Endodermal cell (in vitro differentiated cells): ENCODE data around the gene ARPC5. TPM values are rescaled to one million over a fixed set of nuclear protein-coding genes. Genes with fewer than 3 reads are reported as not detected.
"Not testable (repeated sequence)": the region's sequence is repeated elsewhere in the genome, so short reads cannot be mapped to it uniquely, and the experiment has no call there.

Experiments
- DNase-seq: peaks from one replicate; pipeline ENCODE4 v3.0.0-alpha.2; 2017
- H3K27ac ChIP-seq: 2 replicates; pipeline ENCODE4 v1.5.1; 2013; ENCODE audit warnings: mild to moderate bottlenecking, low read depth, low read length, moderate library complexity
- H3K27me3 ChIP-seq: 2 replicates; pipeline ENCODE4 v1.6.1; 2013; ENCODE audit warnings: mild to moderate bottlenecking, low read length, moderate library complexity; ENCODE audit not compliant: insufficient read depth, control insufficient read depth, poor library complexity, severe bottlenecking
- H3K36me3 ChIP-seq: 2 replicates; pipeline ENCODE4 v1.7.0; 2013; ENCODE audit warnings: mild to moderate bottlenecking, low read length, moderate library complexity; ENCODE audit not compliant: control insufficient read depth, insufficient read depth
- H3K4me1 ChIP-seq: one replicate; pipeline ENCODE4 v1.7.0; 2013; ENCODE audit warnings: low read length; ENCODE audit not compliant: control insufficient read depth, insufficient read depth
- H3K4me3 ChIP-seq: 2 replicates; pipeline ENCODE4 v1.5.1; 2013; ENCODE audit warnings: mild to moderate bottlenecking, low read length, moderate library complexity
- H3K9ac ChIP-seq: 2 replicates; pipeline ENCODE4 v1.6.1; 2013; ENCODE audit warnings: mild to moderate bottlenecking, low read length, moderate library complexity; ENCODE audit not compliant: poor library complexity, severe bottlenecking; ENCODE audit errors: extremely low read depth
- H3K9me3 ChIP-seq: 2 replicates; pipeline ENCODE4 v1.6.1; 2013; ENCODE audit warnings: mild to moderate bottlenecking, low read length, moderate library complexity; ENCODE audit not compliant: control insufficient read depth
- H3K27ac Mint-ChIP-seq: 2 replicates; pipeline ENCODE4 v1.8.0; 2020; ENCODE audit warnings: mixed read lengths
- H3K27me3 Mint-ChIP-seq: 2 replicates; pipeline ENCODE4 v1.8.0; 2021; ENCODE audit warnings: mild to moderate bottlenecking, mixed read lengths; ENCODE audit not compliant: insufficient read depth
- H3K36me3 Mint-ChIP-seq: 2 replicates; pipeline ENCODE4 v1.8.0; 2020; ENCODE audit warnings: low read depth, mixed read lengths
- H3K4me1 Mint-ChIP-seq: 2 replicates; pipeline ENCODE4 v1.8.0; 2020; ENCODE audit warnings: mixed read lengths
- H3K4me3 Mint-ChIP-seq: 2 replicates; pipeline ENCODE4 v1.8.0; 2020; ENCODE audit warnings: mild to moderate bottlenecking, moderate library complexity, mixed read lengths
- H3K9me3 Mint-ChIP-seq: 2 replicates; pipeline ENCODE4 v1.8.0; 2020; ENCODE audit warnings: mild to moderate bottlenecking, mixed read lengths
- WGBS, 2 experiments: methylation state at CpG; one replicate each; pipeline versions ENCODE4 v1.1.5 to v1.1.7; 2013; ENCODE audit warnings: missing lambda C conversion rate in 2 of 2, mixed read lengths in 1 of 2; ENCODE audit not compliant: insufficient coverage in 1 of 2, insufficient read length in 1 of 2; 5-methylcytosine and 5-hydroxymethylcytosine counted together
- long read RNA-seq, 4 experiments: library from polyadenylated mRNA in 2 of 4; library from RNA in 1 of 4; library from capped mRNA in 1 of 4; stranded (forward) in 3 of 4; unstranded in 1 of 4; transcript quantifications; one replicate each; pipeline ENCODE4 v2.0.0, GENCODE V29; 2020 to 2021; ENCODE audit warnings: inconsistent platforms in 1 of 4
- polyA plus RNA-seq, 2 experiments: library from polyadenylated mRNA; stranded (reverse); fragments of 50-300 nt; gene quantifications; one replicate each; pipeline ENCODE4 v1.2.3, GENCODE V29; 2013
- total RNA-seq, 2 donors: library from RNA; stranded (reverse); fragmentation: NEBNext Ultra II Directional in 1 of 2; extraction: Animal tissue kit (Norgen Biotek cat#: 25700) in 1 of 2; gene quantifications; 2 replicates in 1 of 2; 3 replicates in 1 of 2; pipeline ENCODE4 v1.2.1, GENCODE V29; 2021
- TF ChIP-seq, protein P1 (sequence below): fragments of 200-600 bp; sonication (generic); conservative IDR thresholded peaks from 2 replicates; pipeline ENCODE4 v1.5.0; 2021; ENCODE audit warnings: antibody characterized with exemption, mild to moderate bottlenecking

The ARPC5 gene
- total RNA-seq, result 10 to 100 TPM; 78.7 to 99.5 TPM
- polyA plus RNA-seq (2013, experiment 1 of 2), result 144 TPM
- polyA plus RNA-seq (2013, experiment 2 of 2), result 147 TPM
- long read RNA-seq, experiment 1, full-length matches to known transcripts, result 40 of 56 reads
- long read RNA-seq, experiment 1, partial matches to known transcripts, result 15 of 56 reads
- long read RNA-seq, experiment 1, other reads (novel, unspliced or antisense), result 1 of 56 reads
- long read RNA-seq, experiment 2, full-length matches to known transcripts, result 175 of 185 reads
- long read RNA-seq, experiment 2, partial matches to known transcripts, result 3 of 185 reads
- long read RNA-seq, experiment 2, other reads (novel, unspliced or antisense), result 7 of 185 reads
- long read RNA-seq, experiment 3, full-length matches to known transcripts, result 696 of 702 reads
- long read RNA-seq, experiment 3, partial matches to known transcripts, result 4 of 702 reads
- long read RNA-seq, experiment 3, other reads (novel, unspliced or antisense), result 2 of 702 reads
- long read RNA-seq, experiment 4, full-length matches to known transcripts, result 357 of 369 reads
- long read RNA-seq, experiment 4, partial matches to known transcripts, result 10 of 369 reads
- long read RNA-seq, experiment 4, other reads (novel, unspliced or antisense), result 2 of 369 reads

DNA sequence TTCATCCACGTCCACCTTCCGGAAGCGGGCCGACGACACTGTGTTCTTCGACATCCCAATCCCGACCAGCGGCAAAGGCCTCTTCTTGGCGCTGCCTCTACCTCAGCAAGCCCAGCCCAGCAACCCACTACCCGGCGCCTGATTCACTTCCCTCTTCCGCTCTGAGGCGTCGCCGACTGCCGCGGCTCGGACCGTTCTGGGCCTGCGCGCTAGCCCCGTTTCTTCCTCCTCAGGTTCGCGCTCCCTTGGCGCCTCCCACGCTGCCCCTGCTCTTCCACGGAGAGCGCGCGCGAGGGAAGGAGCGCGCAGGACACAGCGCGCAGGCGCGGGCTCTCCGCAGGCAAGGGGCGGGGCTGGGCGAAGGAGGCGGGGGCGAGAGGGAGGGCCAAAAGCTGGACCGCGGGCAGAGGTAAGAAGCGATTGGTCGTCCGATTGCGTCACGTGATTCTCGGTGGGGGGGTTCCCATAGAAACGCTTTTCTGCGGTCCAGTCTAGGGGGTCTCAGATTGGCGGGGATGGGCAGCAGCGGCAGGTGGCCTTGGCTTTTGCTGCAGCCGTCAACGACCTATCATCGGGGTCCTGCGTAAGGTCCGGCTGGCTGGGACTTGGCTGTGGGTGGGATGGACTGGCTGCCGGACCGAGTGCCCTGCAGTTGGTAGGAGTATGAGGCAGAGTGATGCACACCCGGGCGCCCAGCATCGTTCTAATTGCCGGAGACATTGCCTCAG, at the start of gene ARPC5:
Gene ARPC5 (minus strand): TSS at position 178 of the 728 bp plus-strand sequence. CDS start 124 bp downstream, at position 54.
- H3K4me3 ChIP-seq, result peak within 1 kb of the TSS; percentile 91
- peak within 1 kb of the TSS; percentile 60 for H3K9ac ChIP-seq
- no peaks in the 10 kb centered on the region for H3K4me1 ChIP-seq
- H3K4me3 Mint-ChIP-seq, result peak within 1 kb of the TSS; percentile 100
- peak; percentile 98 for DNase-seq
- peaks cover 24% of the 10 kb centered on the region for H3K4me1 Mint-ChIP-seq
- H3K27me3 Mint-ChIP-seq, result peaks cover 19% of the 10 kb centered on the region
- H3K27ac ChIP-seq, result peak within 1 kb of the TSS; percentile 73
- TF ChIP-seq, protein P1, sequence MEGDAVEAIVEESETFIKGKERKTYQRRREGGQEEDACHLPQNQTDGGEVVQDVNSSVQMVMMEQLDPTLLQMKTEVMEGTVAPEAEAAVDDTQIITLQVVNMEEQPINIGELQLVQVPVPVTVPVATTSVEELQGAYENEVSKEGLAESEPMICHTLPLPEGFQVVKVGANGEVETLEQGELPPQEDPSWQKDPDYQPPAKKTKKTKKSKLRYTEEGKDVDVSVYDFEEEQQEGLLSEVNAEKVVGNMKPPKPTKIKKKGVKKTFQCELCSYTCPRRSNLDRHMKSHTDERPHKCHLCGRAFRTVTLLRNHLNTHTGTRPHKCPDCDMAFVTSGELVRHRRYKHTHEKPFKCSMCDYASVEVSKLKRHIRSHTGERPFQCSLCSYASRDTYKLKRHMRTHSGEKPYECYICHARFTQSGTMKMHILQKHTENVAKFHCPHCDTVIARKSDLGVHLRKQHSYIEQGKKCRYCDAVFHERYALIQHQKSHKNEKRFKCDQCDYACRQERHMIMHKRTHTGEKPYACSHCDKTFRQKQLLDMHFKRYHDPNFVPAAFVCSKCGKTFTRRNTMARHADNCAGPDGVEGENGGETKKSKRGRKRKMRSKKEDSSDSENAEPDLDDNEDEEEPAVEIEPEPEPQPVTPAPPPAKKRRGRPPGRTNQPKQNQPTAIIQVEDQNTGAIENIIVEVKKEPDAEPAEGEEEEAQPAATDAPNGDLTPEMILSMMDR, result no peak
- peaks cover 5% of the 10 kb centered on the region for H3K36me3 Mint-ChIP-seq
- no peaks in the 10 kb centered on the region for H3K9me3 Mint-ChIP-seq
- 0% methylated on average over 34 to 65 of the region's 65 CpGs for WGBS, 2 experiments
- H3K36me3 ChIP-seq, result peaks cover 10% of the 10 kb centered on the region
- H3K27ac Mint-ChIP-seq, result peak within 1 kb of the TSS; percentile 98
- H3K9me3 ChIP-seq, result no peaks in the 10 kb centered on the region
- H3K27me3 ChIP-seq, result peaks cover 23% of the 10 kb centered on the region

DNA sequence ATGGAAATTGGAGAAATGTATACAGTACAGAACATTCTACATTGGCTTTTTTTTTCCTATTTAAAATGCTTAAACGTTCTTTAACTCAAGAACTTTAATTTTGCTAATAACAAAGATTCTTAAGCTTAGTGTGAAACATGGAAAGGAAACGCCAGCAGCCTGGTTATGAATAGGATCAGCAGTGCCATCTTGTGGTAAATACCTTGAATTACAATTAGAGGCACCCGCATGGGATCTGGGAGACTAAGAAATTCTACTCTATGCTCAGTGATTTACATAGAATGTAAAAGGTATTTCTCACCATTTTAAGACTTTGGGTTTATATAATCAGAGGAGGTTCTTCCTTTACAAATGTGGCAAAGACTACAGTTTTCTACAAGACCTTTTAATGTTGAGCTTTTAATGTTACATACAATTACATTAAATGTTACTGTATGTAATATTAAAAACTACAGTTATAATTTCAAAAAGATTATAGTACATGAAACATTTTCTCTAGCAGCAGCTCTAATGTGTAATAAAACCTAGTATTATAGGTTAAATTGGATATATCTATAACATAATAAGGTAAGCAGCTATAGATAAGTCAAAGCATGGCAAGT, 49.6 kb upstream of the ARPC5 start:
- Histone ChIP-seq H3K27ac (no peak overlapping the region), H3K9ac (no peak overlapping the region), H3K36me3 (no peaks in the 10 kb centered on the region), H3K9me3 (no peaks in the 10 kb centered on the region), H3K4me1 (no peaks in the 10 kb centered on the region), H3K4me3 (no peak overlapping the region), H3K27me3 (no peaks in the 10 kb centered on the region)
- Mint-ChIP-seq H3K4me3 (no peak overlapping the region), H3K27ac (no peak overlapping the region), H3K27me3 (no peaks in the 10 kb centered on the region), H3K9me3 (no peaks in the 10 kb centered on the region), H3K36me3 (no peaks in the 10 kb centered on the region), H3K4me1 (peaks cover 1% of the 10 kb centered on the region)
- DNase-seq, result peak; percentile 70
- WGBS, 2 experiments, result 10 to 17% methylated on average over 2 to 3 of the region's 3 CpGs
- TF ChIP-seq, protein P1, result peak; percentile 86

DNA sequence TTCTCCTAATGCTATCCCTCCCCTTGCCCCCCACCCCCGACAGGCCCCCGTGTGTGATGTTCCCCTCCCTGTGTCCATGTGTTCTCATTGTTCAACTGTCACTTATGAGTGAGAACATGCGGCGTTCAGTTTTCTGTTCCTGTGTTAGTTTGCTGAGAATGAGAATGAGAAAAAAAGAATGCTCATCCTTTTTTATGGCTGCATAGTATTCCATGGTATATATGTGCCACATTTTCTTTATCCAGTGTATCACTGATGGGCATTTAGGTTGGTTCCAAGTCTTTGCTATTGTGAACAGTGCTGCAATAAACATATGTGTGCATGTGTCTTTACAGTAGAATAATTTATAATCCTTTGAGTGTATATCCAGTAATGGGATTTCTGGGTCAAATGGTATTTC, 43.8 kb upstream of the ARPC5 start:
- not testable (repeated sequence) for H3K27me3 ChIP-seq, H3K36me3 Mint-ChIP-seq, H3K4me3 Mint-ChIP-seq, H3K4me1 ChIP-seq, H3K9ac ChIP-seq, H3K27ac ChIP-seq, H3K9me3 Mint-ChIP-seq, H3K4me3 ChIP-seq, H3K27ac Mint-ChIP-seq, H3K4me1 Mint-ChIP-seq, H3K27me3 Mint-ChIP-seq, DNase-seq, H3K9me3 ChIP-seq, H3K36me3 ChIP-seq
- 96% methylated on average over 4 of the region's 4 CpGs; no CpG with 5 or more reads in 1 of the 2 experiments for WGBS, 2 experiments
